Stimulated activated CD4-positive, alpha-beta T cell treated with anti-CD3 and anti-CD28 coated beads, TNF-alpha, amount 100 ng/mL, for 48 hours (primary cell): ENCODE data around the gene GET4.

Source experiments
- DNase-seq, 3 donors: peaks; one replicate each; pipeline ENCODE4 v3.0.0-alpha.2; 2020; ENCODE audit warnings: low read depth in 3 of 3

GET4 gene

GRCh38 chr7:900331-901040 is 24.1 kb downstream of the GET4 start:
- no peak for DNase-seq

GRCh38 chr7:901041-901387 is 24.7 kb downstream of the GET4 start:
- DNase-seq: no peak

GRCh38 chr7:901388-902154 is 25.2 kb downstream of the GET4 start:
- peak in 2 of 3 donors; percentile 38 to 61 for DNase-seq

GRCh38 chr7:902996-903395 is 26.6 kb downstream of the GET4 start:
- no peak for DNase-seq

GRCh38 chr7:903921-904755 is 27.8 kb downstream of the GET4 start:
- no peak for DNase-seq

GRCh38 chr7:904847-905246 is 28.5 kb downstream of the GET4 start:
- no peak for DNase-seq

GRCh38 chr7:906776-907157 is 30.4 kb downstream of the GET4 start:
- no peak for DNase-seq

GRCh38 chr7:907158-907980 is 31.0 kb downstream of the GET4 start:
- DNase-seq: no peak

GRCh38 chr7:908159-908581 is 31.8 kb downstream of the GET4 start:
- DNase-seq: no peak

GRCh38 chr7:908591-909357 is 32.4 kb downstream of the GET4 start:
- peak in 2 of 3 donors; percentile 57 to 61 for DNase-seq

- DNase-seq: no peak
Measured at GRCh38 chr7:909358-910329, 33.3 kb downstream of the GET4 start.

GRCh38 chr7:910441-910861 is 34.1 kb downstream of the GET4 start:
- no peak for DNase-seq

- DNase-seq: no peak
Measured at GRCh38 chr7:910931-911431, 34.6 kb downstream of the GET4 start.

- no peak for DNase-seq
Measured at GRCh38 chr7:911791-912480, 35.6 kb downstream of the GET4 start.

- DNase-seq: no peak
Measured at GRCh38 chr7:913736-914520, 37.6 kb downstream of the GET4 start.

GRCh38 chr7:914521-915194 is 38.3 kb downstream of the GET4 start:
- DNase-seq: no peak
